ENCODE data around the gene BIRC2.

- TF ChIP-seq CTCF (IDR thresholded peaks at IDR 0.05; ENCODE audit: low read depth, low read length) = no peak
- TF ChIP-seq EZH2phosphoT487 (IDR thresholded peaks at IDR 0.05; ENCODE audit: low read depth) = no peak
These were observed 58.5 kb downstream of the BIRC2 start for GRCh38 chr11:102405501-102405900.

Data from OCI-LY3 (cell line).